Liver (tissue), 9 donors: ENCODE data around the gene TTC7B. TPM values are rescaled to one million over a fixed set of nuclear protein-coding genes. Genes with fewer than 3 reads are reported as not detected.
A peak's percentile ranks its signal among the peaks of the same experiment; 100 is the strongest.

Experiments
- DNase-seq: peaks from one replicate; pipeline ENCODE4 v3.0.0-alpha.2; 2017; ENCODE audit warnings: low spot score
- H3K27ac ChIP-seq, 2 donors: one replicate each; pipeline ENCODE4 v1.7.0; 2013; ENCODE audit warnings: inconsistent platforms in 2 of 2, low read length in 2 of 2, control low read depth in 1 of 2, low read depth in 1 of 2, mild to moderate bottlenecking in 1 of 2
- H3K27me3 ChIP-seq, 4 donors: one replicate each; pipeline versions ENCODE4 v1.6.1 to v1.7.0; 2013; ENCODE audit warnings: low read length in 3 of 4, inconsistent platforms in 1 of 4, mild to moderate bottlenecking in 1 of 4, moderate library complexity in 1 of 4; ENCODE audit not compliant: control insufficient read depth in 4 of 4, insufficient read depth in 4 of 4
- H3K36me3 ChIP-seq, 4 donors: one replicate each; pipeline versions ENCODE4 v1.6.1 to v1.7.0; 2013; ENCODE audit warnings: low read length in 3 of 4, mild to moderate bottlenecking in 3 of 4, low read depth in 1 of 4, moderate library complexity in 1 of 4; ENCODE audit not compliant: control insufficient read depth in 4 of 4, insufficient read depth in 3 of 4
- H3K4me1 ChIP-seq, 4 donors: one replicate each; pipeline versions ENCODE4 v1.6.1 to v1.7.0; 2013; ENCODE audit warnings: low read length in 3 of 4, mild to moderate bottlenecking in 3 of 4, moderate library complexity in 1 of 4; ENCODE audit not compliant: control insufficient read depth in 4 of 4, insufficient read depth in 4 of 4
- H3K4me3 ChIP-seq, 3 donors: one replicate each; pipeline versions ENCODE4 v1.6.1 to v1.7.0; 2013; ENCODE audit warnings: low read length in 3 of 3, control low read depth in 1 of 3, low read depth in 1 of 3, mild to moderate bottlenecking in 1 of 3
- H3K9ac ChIP-seq, 2 donors: one replicate each; pipeline ENCODE4 v1.7.0; 2013; ENCODE audit warnings: low read length in 2 of 2, mild to moderate bottlenecking in 2 of 2, moderate library complexity in 2 of 2, control low read depth in 1 of 2, low read depth in 1 of 2
- H3K9me3 ChIP-seq, 4 donors: one replicate each; pipeline versions ENCODE4 v1.6.1 to v1.7.0; 2013; ENCODE audit warnings: low read length in 3 of 4; ENCODE audit not compliant: control insufficient read depth in 4 of 4
- ATF3 ChIP-seq: IDR thresholded peaks from 2 replicates; pipeline ENCODE4 v1.6.1; 2016; ENCODE audit warnings: antibody characterized with exemption
- EGR1 ChIP-seq, 2 donors: IDR thresholded peaks; 2 replicates each; pipeline ENCODE4 v1.6.1; 2016 to 2018; ENCODE audit warnings: antibody characterized with exemption in 2 of 2, low read depth in 2 of 2
- FOXA1 ChIP-seq: IDR thresholded peaks from 2 replicates; pipeline ENCODE4 v1.6.1; 2016; ENCODE audit warnings: antibody characterized with exemption
- FOXA2 ChIP-seq: IDR thresholded peaks from 2 replicates; pipeline ENCODE4 v1.6.1; 2016; ENCODE audit warnings: antibody characterized with exemption
- HNF4A ChIP-seq, 2 donors: conservative IDR thresholded peaks; 2 replicates each; pipeline ENCODE4 v1.6.1; 2016; ENCODE audit warnings: antibody characterized with exemption in 2 of 2, mild to moderate bottlenecking in 2 of 2
- HNF4G ChIP-seq: IDR thresholded peaks from 2 replicates; pipeline ENCODE4 v1.6.1; 2016; ENCODE audit warnings: antibody characterized with exemption
- RAD21 ChIP-seq, 2 donors: IDR thresholded peaks; 2 replicates each; pipeline ENCODE4 v1.6.1; 2016; ENCODE audit warnings: antibody characterized with exemption in 2 of 2, mild to moderate bottlenecking in 2 of 2
- RXRA ChIP-seq, 2 donors: IDR thresholded peaks; 2 replicates each; pipeline ENCODE4 v1.6.1; 2017 to 2018; ENCODE audit warnings: antibody characterized with exemption in 2 of 2, mild to moderate bottlenecking in 1 of 2
- SP1 ChIP-seq: IDR thresholded peaks from 2 replicates; pipeline ENCODE4 v1.6.1; 2018; ENCODE audit warnings: antibody characterized with exemption, mild to moderate bottlenecking
- TAF1 ChIP-seq: conservative IDR thresholded peaks from 2 replicates; pipeline ENCODE4 v1.6.1; 2016; ENCODE audit warnings: antibody characterized with exemption, mild to moderate bottlenecking
- YY1 ChIP-seq: IDR thresholded peaks from 2 replicates; pipeline ENCODE4 v1.6.1; 2016; ENCODE audit warnings: antibody characterized with exemption, mild to moderate bottlenecking
- WGBS: extraction: QIAGEN DNeasy Blood & Tissue Kit; methylation state at CpG from one replicate; pipeline ENCODE4 v1.1.7; 2013; 5-methylcytosine and 5-hydroxymethylcytosine counted together
- polyA plus RNA-seq, 2 donors: library from polyadenylated mRNA; stranded (reverse) in 1 of 2; unstranded in 1 of 2; fragments of 200-250 nt in 1 of 2; fragments of >200 nt in 1 of 2; fragmentation: Nextera tagmentation in 1 of 2; extraction: Ambion mirVana in 1 of 2; gene quantifications; one replicate each; pipeline versions ENCODE4 v1.2.1 to v1.2.3, GENCODE V29; 2013 to 2015
- total RNA-seq, 2 donors: library from RNA; depleted of rRNA; stranded (reverse); fragments of >200 nt; gene quantifications; one replicate each; pipeline ENCODE4 v1.2.3, GENCODE V29; 2014
- TF ChIP-seq, protein P1 (sequence below): fragments of 150-350 bp; IDR thresholded peaks from 2 replicates; pipeline ENCODE4 v1.5.1; 2017; ENCODE audit warnings: improper control_type of control experiment, low read depth, low read length; ENCODE audit not compliant: missing input control
- TF ChIP-seq, protein P2 (sequence below): IDR thresholded peaks from 2 replicates; pipeline ENCODE4 v1.6.1; 2016; ENCODE audit warnings: antibody characterized with exemption
- TF ChIP-seq, protein P3 (sequence below): IDR thresholded peaks from 2 replicates; pipeline ENCODE4 v1.6.1; 2016; ENCODE audit warnings: antibody characterized with exemption
- donor health status: healthy.
- donor health status: healthy.
- donor health status: healthy.
- donor health status: healthy.
- donor health status: healthy.

The TTC7B gene
- total and polyA plus RNA-seq, 4 donors = 9.1 to 31.0 (median 12.5) TPM

DNA sequence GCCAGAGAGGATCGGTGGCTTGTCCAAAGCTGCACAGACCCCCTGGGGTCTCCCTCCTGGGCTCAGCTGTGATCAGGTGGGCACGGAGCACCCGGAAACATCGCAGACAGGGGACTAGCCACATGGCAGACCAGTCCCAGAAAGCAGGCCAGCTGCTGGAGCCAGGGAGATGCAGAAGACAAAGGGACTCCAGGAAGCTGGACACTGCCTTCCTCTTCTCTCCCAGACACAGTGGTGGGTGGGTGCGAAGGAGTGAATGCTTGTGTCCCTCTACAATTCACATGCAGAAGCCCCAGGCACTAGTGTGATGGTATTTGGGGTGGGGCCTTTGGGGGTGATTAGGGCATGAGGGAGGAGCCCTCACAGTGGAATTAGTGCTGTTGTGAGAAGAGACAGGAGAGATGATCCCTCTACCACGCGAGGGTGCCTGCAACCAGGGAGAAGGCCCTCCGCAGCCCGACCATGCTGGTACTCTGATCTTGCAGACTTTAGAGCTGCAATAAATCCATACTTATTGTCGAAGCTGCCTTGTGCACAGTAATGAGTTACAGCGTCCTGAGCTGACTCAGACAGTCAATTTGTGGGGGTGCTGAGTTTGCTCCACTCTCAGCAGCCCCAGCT is 324.2 kb downstream of the TTC7B start (continued):
- TF ChIP-seq, protein P1, sequence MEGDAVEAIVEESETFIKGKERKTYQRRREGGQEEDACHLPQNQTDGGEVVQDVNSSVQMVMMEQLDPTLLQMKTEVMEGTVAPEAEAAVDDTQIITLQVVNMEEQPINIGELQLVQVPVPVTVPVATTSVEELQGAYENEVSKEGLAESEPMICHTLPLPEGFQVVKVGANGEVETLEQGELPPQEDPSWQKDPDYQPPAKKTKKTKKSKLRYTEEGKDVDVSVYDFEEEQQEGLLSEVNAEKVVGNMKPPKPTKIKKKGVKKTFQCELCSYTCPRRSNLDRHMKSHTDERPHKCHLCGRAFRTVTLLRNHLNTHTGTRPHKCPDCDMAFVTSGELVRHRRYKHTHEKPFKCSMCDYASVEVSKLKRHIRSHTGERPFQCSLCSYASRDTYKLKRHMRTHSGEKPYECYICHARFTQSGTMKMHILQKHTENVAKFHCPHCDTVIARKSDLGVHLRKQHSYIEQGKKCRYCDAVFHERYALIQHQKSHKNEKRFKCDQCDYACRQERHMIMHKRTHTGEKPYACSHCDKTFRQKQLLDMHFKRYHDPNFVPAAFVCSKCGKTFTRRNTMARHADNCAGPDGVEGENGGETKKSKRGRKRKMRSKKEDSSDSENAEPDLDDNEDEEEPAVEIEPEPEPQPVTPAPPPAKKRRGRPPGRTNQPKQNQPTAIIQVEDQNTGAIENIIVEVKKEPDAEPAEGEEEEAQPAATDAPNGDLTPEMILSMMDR = no peak
- TF ChIP-seq EGR1 (IDR thresholded peaks at IDR 0.05; ENCODE audit: low read depth in 2 of 2) = no peak

DNA sequence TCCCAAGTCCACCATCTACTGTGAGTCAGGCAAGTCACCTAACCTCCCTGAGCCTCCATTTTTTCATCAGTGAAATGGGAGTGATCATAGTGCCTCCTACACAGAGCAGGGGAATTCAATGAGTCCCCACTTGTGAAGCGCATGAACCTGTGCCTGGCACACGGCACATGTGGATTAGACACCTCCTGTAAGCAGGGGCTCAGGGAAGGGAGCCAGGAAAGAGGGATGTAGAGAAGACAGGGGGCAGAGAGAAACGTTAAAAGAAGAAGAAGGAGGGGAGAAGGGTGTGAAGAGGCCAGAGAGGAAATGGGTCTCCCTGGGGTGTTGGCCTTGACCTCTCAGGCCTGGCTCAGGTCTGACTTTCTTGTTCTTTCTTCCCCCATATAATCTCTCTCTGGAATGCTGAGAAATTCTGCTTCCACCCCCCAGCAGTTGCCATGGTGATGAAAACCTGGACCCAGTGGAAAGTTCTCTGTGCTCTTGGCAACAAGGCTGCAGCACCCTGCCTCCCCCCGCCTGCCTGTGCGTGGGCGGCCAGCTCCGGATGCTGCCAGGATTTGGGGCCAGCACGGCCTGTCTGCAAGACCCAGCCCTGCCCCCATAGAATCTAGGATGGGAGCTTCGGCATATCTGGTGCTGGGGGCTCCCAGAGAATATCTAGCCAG is 324.9 kb downstream of the TTC7B start:
- no peak for DNase-seq
- Histone ChIP-seq H3K36me3 (no peaks in the 10 kb centered on the region), H3K4me3 (no peak overlapping the region), H3K27me3 (no peaks in the 10 kb centered on the region), H3K9ac (no peak overlapping the region), H3K4me1 (no peaks in the 10 kb centered on the region), H3K9me3 (no peaks in the 10 kb centered on the region), H3K27ac (no peak overlapping the region)
- TF ChIP-seq HNF4A (conservative IDR thresholded peaks at IDR 0.05) = no peak
- TF ChIP-seq EGR1 (IDR thresholded peaks at IDR 0.05; ENCODE audit: low read depth in 2 of 2) = peak; percentile 86 to 98
- 46% methylated on average over 9 of the region's 9 CpGs for WGBS

GRCh38 chr14:90490720-90491050 is 325.5 kb downstream of the TTC7B start:
- Histone ChIP-seq H3K27me3 (no peaks in the 10 kb centered on the region), H3K27ac (no peak overlapping the region), H3K9ac (no peak overlapping the region), H3K4me1 (no peaks in the 10 kb centered on the region), H3K9me3 (no peaks in the 10 kb centered on the region), H3K4me3 (no peak overlapping the region), H3K36me3 (no peaks in the 10 kb centered on the region)
- TF ChIP-seq TAF1 (no peak), YY1 (no peak), ATF3 (no peak), RAD21 (IDR thresholded peaks at IDR 0.05) (no peak), SP1 (no peak), HNF4G (no peak), RXRA (IDR thresholded peaks at IDR 0.05) (no peak), FOXA2 (no peak), FOXA1 (no peak)
- TF ChIP-seq, protein P2, sequence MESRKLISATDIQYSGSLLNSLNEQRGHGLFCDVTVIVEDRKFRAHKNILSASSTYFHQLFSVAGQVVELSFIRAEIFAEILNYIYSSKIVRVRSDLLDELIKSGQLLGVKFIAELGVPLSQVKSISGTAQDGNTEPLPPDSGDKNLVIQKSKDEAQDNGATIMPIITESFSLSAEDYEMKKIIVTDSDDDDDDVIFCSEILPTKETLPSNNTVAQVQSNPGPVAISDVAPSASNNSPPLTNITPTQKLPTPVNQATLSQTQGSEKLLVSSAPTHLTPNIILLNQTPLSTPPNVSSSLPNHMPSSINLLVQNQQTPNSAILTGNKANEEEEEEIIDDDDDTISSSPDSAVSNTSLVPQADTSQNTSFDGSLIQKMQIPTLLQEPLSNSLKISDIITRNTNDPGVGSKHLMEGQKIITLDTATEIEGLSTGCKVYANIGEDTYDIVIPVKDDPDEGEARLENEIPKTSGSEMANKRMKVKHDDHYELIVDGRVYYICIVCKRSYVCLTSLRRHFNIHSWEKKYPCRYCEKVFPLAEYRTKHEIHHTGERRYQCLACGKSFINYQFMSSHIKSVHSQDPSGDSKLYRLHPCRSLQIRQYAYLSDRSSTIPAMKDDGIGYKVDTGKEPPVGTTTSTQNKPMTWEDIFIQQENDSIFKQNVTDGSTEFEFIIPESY = no peak
- TF ChIP-seq, protein P3, sequence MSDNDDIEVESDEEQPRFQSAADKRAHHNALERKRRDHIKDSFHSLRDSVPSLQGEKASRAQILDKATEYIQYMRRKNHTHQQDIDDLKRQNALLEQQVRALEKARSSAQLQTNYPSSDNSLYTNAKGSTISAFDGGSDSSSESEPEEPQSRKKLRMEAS = no peak
- no peak for DNase-seq
- 89% methylated on average over 3 of the region's 3 CpGs for WGBS
